Mesenchymal stem cell (in vitro differentiated cells and primary cell): Measurements from ENCODE around the gene SEZ6.

Experiments
- DNase-seq: peaks from one replicate; pipeline ENCODE4 v3.0.0-alpha.2; 2013
- H2AFZ ChIP-seq: one replicate; pipeline ENCODE4 v1.6.1; 2013; ENCODE audit warnings: low read depth, mild to moderate bottlenecking, control low read depth, inconsistent platforms, low read length, moderate library complexity
- H2AK5ac ChIP-seq: 2 replicates; pipeline ENCODE4 v1.6.1; 2013; ENCODE audit warnings: low read length, moderate library complexity, mild to moderate bottlenecking, inconsistent platforms; ENCODE audit not compliant: severe bottlenecking
- H2BK120ac ChIP-seq: one replicate; pipeline ENCODE4 v1.6.1; 2013; ENCODE audit warnings: low read depth, mild to moderate bottlenecking, inconsistent platforms, low read length, moderate library complexity
- H2BK12ac ChIP-seq, 2 experiments: one replicate each; pipeline ENCODE4 v1.6.1; 2013; ENCODE audit warnings: inconsistent platforms in 2 of 2, low read length in 2 of 2, mild to moderate bottlenecking in 2 of 2, moderate library complexity in 2 of 2, control low read depth in 1 of 2
- H2BK15ac ChIP-seq: one replicate; pipeline ENCODE4 v1.6.1; 2013; ENCODE audit warnings: mild to moderate bottlenecking, low read depth, inconsistent platforms; ENCODE audit not compliant: poor library complexity, severe bottlenecking
- H2BK5ac ChIP-seq: 2 replicates; pipeline ENCODE4 v1.6.1; 2013; ENCODE audit warnings: low read depth, mild to moderate bottlenecking, low read length, control low read depth, inconsistent platforms; ENCODE audit not compliant: poor library complexity, severe bottlenecking
- H3K14ac ChIP-seq, 2 experiments: one replicate each; pipeline ENCODE4 v1.6.1; 2013; ENCODE audit warnings: inconsistent platforms in 2 of 2, low read length in 2 of 2, control low read depth in 1 of 2, mild to moderate bottlenecking in 1 of 2, moderate library complexity in 1 of 2
- H3K18ac ChIP-seq, 2 experiments: one replicate each; pipeline ENCODE4 v1.6.1; 2013; ENCODE audit warnings: inconsistent platforms in 2 of 2, low read length in 2 of 2, control low read depth in 1 of 2, low read depth in 1 of 2, mild to moderate bottlenecking in 1 of 2
- H3K23ac ChIP-seq, 2 experiments: one replicate each; pipeline ENCODE4 v1.6.1; 2013; ENCODE audit warnings: inconsistent platforms in 2 of 2, low read length in 2 of 2, mild to moderate bottlenecking in 2 of 2, moderate library complexity in 2 of 2, control low read depth in 1 of 2
- H3K27ac ChIP-seq: 2 replicates; pipeline ENCODE4 v1.5.1; 2013; ENCODE audit warnings: mild to moderate bottlenecking, moderate library complexity, low read length, control low read depth, inconsistent platforms; ENCODE audit not compliant: poor library complexity, severe bottlenecking
- H3K27me3 ChIP-seq, 2 experiments: 2 replicates each; pipeline versions ENCODE4 v1.6.1 to v1.7.0; 2013; ENCODE audit warnings: low read length in 2 of 2, mild to moderate bottlenecking in 2 of 2, moderate library complexity in 2 of 2, control low read depth in 1 of 2, inconsistent platforms in 1 of 2; ENCODE audit not compliant: control insufficient read depth in 1 of 2, insufficient read depth in 1 of 2
- H3K36me3 ChIP-seq, 2 experiments: 2 replicates each; pipeline versions ENCODE4 v1.6.1 to v1.7.0; 2013; ENCODE audit warnings: low read length in 2 of 2, control low read depth in 1 of 2, inconsistent platforms in 1 of 2, low read depth in 1 of 2, mild to moderate bottlenecking in 1 of 2; ENCODE audit not compliant: insufficient read depth in 2 of 2, control insufficient read depth in 1 of 2
- H3K4ac ChIP-seq, 2 experiments: one replicate each; pipeline ENCODE4 v1.6.1; 2013; ENCODE audit warnings: inconsistent platforms in 2 of 2, low read length in 2 of 2, mild to moderate bottlenecking in 2 of 2, moderate library complexity in 2 of 2, control low read depth in 1 of 2, low read depth in 1 of 2
- H3K4me1 ChIP-seq: 2 replicates; pipeline ENCODE4 v1.6.1; 2013; ENCODE audit warnings: low read depth, low read length, control low read depth; ENCODE audit not compliant: control insufficient read depth, insufficient read depth
- H3K4me2 ChIP-seq: 2 replicates; pipeline ENCODE4 v1.6.1; 2013; ENCODE audit warnings: low read length, mild to moderate bottlenecking, inconsistent platforms; ENCODE audit not compliant: poor library complexity, severe bottlenecking
- H3K4me3 ChIP-seq, 2 experiments: 2 replicates each; pipeline versions ENCODE4 v1.5.1 to v1.7.0; 2013; ENCODE audit warnings: low read length in 2 of 2, mild to moderate bottlenecking in 2 of 2, control low read depth in 1 of 2, low read depth in 1 of 2; ENCODE audit not compliant: insufficient read depth in 1 of 2
- H3K79me1 ChIP-seq: replicated peaks from 2 replicates; pipeline ENCODE4 v1.6.1; 2013; ENCODE audit warnings: mild to moderate bottlenecking, control low read depth, low read length, inconsistent platforms; ENCODE audit not compliant: poor library complexity, severe bottlenecking
- H3K9ac ChIP-seq: 2 replicates; pipeline ENCODE4 v1.7.0; 2013; ENCODE audit warnings: mild to moderate bottlenecking, low read length, moderate library complexity
- H3K9me3 ChIP-seq: 2 replicates; pipeline ENCODE4 v1.7.0; 2013; ENCODE audit warnings: mild to moderate bottlenecking, low read length; ENCODE audit not compliant: control insufficient read depth
- H4K8ac ChIP-seq: one replicate; pipeline ENCODE4 v1.6.1; 2013; ENCODE audit warnings: inconsistent platforms, mild to moderate bottlenecking, low read length, moderate library complexity
- H4K91ac ChIP-seq: one replicate; pipeline ENCODE4 v1.6.1; 2013; ENCODE audit warnings: mild to moderate bottlenecking, low read length, inconsistent platforms
- WGBS: methylation state at CpG from one replicate; pipeline ENCODE4 v1.1.7; 2013; ENCODE audit warnings: mixed read lengths; 5-methylcytosine and 5-hydroxymethylcytosine counted together

SEZ6 gene

DNA sequence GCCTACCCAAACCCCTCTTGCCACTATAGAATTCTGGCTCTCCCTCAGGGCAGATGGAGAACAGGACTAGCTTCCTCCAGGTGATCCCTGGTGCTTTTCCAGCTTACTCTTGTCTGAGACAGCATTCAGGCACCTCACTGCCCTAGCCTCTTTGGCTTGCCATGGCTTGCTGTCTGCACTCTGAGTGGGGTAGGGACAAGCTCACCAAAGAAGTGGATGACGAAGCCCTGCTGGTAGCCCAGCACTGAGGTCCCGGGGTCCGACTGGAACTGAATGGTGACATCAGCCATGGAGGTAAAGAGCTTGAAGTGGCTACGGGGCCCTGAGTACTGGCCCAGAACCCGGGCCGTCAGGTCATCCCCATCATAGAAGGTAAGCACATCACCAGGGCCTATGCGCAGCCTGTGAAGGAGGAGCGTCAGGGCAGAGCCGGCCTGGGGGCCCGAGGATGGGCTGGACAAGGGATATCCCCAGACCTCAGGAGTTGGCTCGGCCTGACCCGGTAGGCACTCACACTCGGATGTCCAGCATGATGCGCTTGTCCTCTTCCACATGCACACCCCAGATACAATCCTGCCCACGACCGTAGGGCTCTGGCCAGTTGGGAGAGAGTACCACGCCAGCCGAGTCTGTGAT, 46.9 kb downstream of the SEZ6 start:
- no peak overlapping the region for H3K4ac ChIP-seq
- H3K4me3 ChIP-seq, result no peak overlapping the region
- no peak overlapping the region for H3K18ac ChIP-seq
- H3K27ac ChIP-seq, result no peak overlapping the region
- H3K23ac ChIP-seq, result no peak overlapping the region
- peaks cover 25 to 34% of the 10 kb centered on the region in 2 experiments for H3K27me3 ChIP-seq
- H3K4me1 ChIP-seq, result peaks cover 1% of the 10 kb centered on the region
- no peak overlapping the region for H3K9ac ChIP-seq
- H2BK15ac ChIP-seq, result no peak overlapping the region
- H2BK5ac ChIP-seq, result no peak overlapping the region
- H3K14ac ChIP-seq, result no peak overlapping the region
- H2AK5ac ChIP-seq, result no peak overlapping the region
- H4K8ac ChIP-seq, result no peak overlapping the region
- no peaks in the 10 kb centered on the region for H3K9me3 ChIP-seq
- H4K91ac ChIP-seq, result no peak overlapping the region
- WGBS, result 93% methylated on average over 18 of the region's 18 CpGs
- no peak overlapping the region for H2BK12ac ChIP-seq
- H3K4me2 ChIP-seq, result no peak overlapping the region
- H3K36me3 ChIP-seq, result no peaks in the 10 kb centered on the region
- H2AFZ ChIP-seq, result no peak overlapping the region
- DNase-seq, result no peak
- H3K79me1 ChIP-seq, result peaks cover 2% of the 10 kb centered on the region
- H2BK120ac ChIP-seq, result no peak overlapping the region

DNA sequence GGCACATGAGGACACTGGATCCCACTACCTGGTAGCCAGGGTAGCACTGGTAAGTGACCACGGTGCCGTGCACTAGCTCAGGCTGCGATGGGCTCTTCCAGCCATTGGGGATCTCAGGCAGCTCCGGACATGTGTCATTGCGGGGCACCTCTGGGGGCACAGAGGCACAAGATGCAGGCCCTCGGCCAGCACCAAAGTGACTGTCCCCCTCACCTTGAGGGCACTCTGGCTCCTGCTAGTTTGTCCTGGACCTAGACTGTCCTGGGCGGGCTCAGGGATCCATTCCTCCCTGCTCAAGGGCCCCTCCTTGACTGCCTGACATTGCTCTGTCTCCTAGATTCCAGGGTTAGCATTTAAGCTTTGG, 47.9 kb downstream of the SEZ6 start:
- Histone ChIP-seq H2AK5ac (no peak overlapping the region), H3K27ac (no peak overlapping the region), H3K4me1 (peaks cover 3% of the 10 kb centered on the region), H2AFZ (no peak overlapping the region), H3K18ac (no peak overlapping the region), H4K8ac (no peak overlapping the region), H3K4me2 (no peak overlapping the region), H3K4me3 (no peak overlapping the region), H4K91ac (no peak overlapping the region), H2BK12ac (no peak overlapping the region), H3K9me3 (no peaks in the 10 kb centered on the region), H3K79me1 (peaks cover 2% of the 10 kb centered on the region), H2BK5ac (no peak overlapping the region), H3K9ac (no peak overlapping the region), H2BK120ac (no peak overlapping the region), H3K36me3 (no peaks in the 10 kb centered on the region), H3K14ac (no peak overlapping the region), H3K23ac (no peak overlapping the region), H2BK15ac (no peak overlapping the region), H3K4ac (no peak overlapping the region), H3K27me3 (peaks cover 16 to 24% of the 10 kb centered on the region in 2 experiments)
- no peak for DNase-seq
- WGBS, result 95% methylated on average over 7 of the region's 7 CpGs

- Histone ChIP-seq H2AFZ (no peak overlapping the region), H3K27ac (no peak overlapping the region), H3K23ac (no peak overlapping the region), H2AK5ac (no peak overlapping the region), H3K14ac (no peak overlapping the region), H2BK120ac (no peak overlapping the region), H4K8ac (no peak overlapping the region), H3K4me3 (no peak overlapping the region), H2BK12ac (no peak overlapping the region), H3K18ac (no peak overlapping the region), H4K91ac (no peak overlapping the region), H3K4ac (no peak overlapping the region), H3K27me3 (peaks cover 16 to 23% of the 10 kb centered on the region in 2 experiments), H3K9me3 (no peaks in the 10 kb centered on the region), H2BK5ac (no peak overlapping the region), H2BK15ac (no peak overlapping the region), H3K36me3 (no peaks in the 10 kb centered on the region), H3K79me1 (peaks cover 3% of the 10 kb centered on the region), H3K4me1 (peaks cover 3% of the 10 kb centered on the region), H3K9ac (no peak overlapping the region), H3K4me2 (no peak overlapping the region)
- no peak for DNase-seq
- WGBS, result 92% methylated on average over 11 of the region's 13 CpGs
These were observed 48.4 kb downstream of the SEZ6 start for GRCh38 chr17:28957277-28957991.

GRCh38 chr17:28956861-28957260, 49.0 kb downstream of the SEZ6 start:
- WGBS, result 79% methylated on average over 3 of the region's 3 CpGs
- H3K18ac ChIP-seq, result no peak overlapping the region
- no peaks in the 10 kb centered on the region for H3K36me3 ChIP-seq
- no peak overlapping the region for H2AFZ ChIP-seq
- H3K9ac ChIP-seq, result no peak overlapping the region
- no peak for DNase-seq
- no peak overlapping the region for H4K91ac ChIP-seq
- H3K27me3 ChIP-seq, result peaks cover 12 to 18% of the 10 kb centered on the region in 2 experiments
- H3K27ac ChIP-seq, result no peak overlapping the region
- H3K4me2 ChIP-seq, result no peak overlapping the region
- H3K23ac ChIP-seq, result no peak overlapping the region
- no peak overlapping the region for H3K14ac ChIP-seq
- no peak overlapping the region for H2BK12ac ChIP-seq
- no peak overlapping the region for H2BK120ac ChIP-seq
- no peak overlapping the region for H2BK15ac ChIP-seq
- peaks cover 3% of the 10 kb centered on the region for H3K4me1 ChIP-seq
- no peak overlapping the region for H4K8ac ChIP-seq
- no peaks in the 10 kb centered on the region for H3K9me3 ChIP-seq
- no peak overlapping the region for H3K4ac ChIP-seq
- peaks cover 3% of the 10 kb centered on the region for H3K79me1 ChIP-seq
- no peak overlapping the region for H2AK5ac ChIP-seq
- no peak overlapping the region for H2BK5ac ChIP-seq
- no peak overlapping the region for H3K4me3 ChIP-seq
